ENCODE data around the gene DIP2B. TPM values are rescaled to one million over a fixed set of nuclear protein-coding genes. Genes with fewer than 3 reads are reported as not detected.

Gene DIP2B
- total RNA-seq, 1 donor from 2014 or later: 28.9 TPM

- Mint-ChIP-seq H3K36me3 (ENCODE audit: unreplicated experiment) (peaks cover 5% of the 10 kb centered on the region), H3K27me3 (ENCODE audit: unreplicated experiment) (no peaks in the 10 kb centered on the region), H3K9me3 (ENCODE audit: unreplicated experiment) (no peaks in the 10 kb centered on the region), H3K4me1 (ENCODE audit: unreplicated experiment) (peaks cover 33% of the 10 kb centered on the region), H3K4me3 (ENCODE audit: unreplicated experiment) (no peak overlapping the region), H3K27ac (ENCODE audit: unreplicated experiment) (peak overlapping the region; percentile 48)
- TF ChIP-seq, protein P1, sequence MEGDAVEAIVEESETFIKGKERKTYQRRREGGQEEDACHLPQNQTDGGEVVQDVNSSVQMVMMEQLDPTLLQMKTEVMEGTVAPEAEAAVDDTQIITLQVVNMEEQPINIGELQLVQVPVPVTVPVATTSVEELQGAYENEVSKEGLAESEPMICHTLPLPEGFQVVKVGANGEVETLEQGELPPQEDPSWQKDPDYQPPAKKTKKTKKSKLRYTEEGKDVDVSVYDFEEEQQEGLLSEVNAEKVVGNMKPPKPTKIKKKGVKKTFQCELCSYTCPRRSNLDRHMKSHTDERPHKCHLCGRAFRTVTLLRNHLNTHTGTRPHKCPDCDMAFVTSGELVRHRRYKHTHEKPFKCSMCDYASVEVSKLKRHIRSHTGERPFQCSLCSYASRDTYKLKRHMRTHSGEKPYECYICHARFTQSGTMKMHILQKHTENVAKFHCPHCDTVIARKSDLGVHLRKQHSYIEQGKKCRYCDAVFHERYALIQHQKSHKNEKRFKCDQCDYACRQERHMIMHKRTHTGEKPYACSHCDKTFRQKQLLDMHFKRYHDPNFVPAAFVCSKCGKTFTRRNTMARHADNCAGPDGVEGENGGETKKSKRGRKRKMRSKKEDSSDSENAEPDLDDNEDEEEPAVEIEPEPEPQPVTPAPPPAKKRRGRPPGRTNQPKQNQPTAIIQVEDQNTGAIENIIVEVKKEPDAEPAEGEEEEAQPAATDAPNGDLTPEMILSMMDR (IDR thresholded peaks at IDR 0.05): no peak
- DNase-seq (ENCODE audit: extremely low spot score, unreplicated experiment): no peak
Measured at GRCh38 chr12:50610171-50610570, 105.4 kb downstream of the DIP2B start.

DNA sequence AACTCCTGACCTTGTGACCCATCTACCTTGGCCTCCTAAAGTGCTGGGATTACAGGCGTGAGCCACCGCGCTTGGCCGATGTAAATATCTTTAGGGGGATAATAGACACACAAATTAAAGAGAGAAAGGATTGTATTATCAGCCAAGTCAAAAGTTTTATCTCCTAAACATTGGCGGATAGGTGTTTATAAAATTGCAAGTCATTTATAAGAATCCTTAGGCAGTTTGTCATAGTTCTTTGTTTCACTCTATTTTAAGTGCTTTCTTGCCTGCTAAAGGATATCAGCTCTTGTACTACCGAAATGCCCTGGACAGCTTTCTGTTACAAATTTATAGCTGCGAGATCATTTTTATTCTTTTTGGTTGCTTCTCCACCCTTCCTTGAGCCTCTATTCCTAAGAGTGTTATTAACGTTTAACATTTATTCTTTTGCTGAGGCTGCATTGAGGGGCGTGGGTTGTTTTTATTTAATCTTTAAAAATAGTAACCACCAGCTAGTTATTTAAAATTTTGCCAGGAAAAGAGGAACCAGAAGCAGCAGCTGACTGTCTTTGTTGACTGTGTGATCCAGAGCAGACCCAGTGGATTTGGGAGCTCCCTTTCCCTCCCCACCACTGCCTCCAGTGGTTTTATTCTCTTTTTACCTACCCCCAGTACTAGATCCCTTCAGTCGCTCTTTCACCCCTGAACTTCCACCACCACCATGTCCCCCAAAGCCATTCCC lies 106.4 kb downstream of the DIP2B start:
- Mint-ChIP-seq H3K27me3 (ENCODE audit: unreplicated experiment) (no peaks in the 10 kb centered on the region), H3K4me3 (ENCODE audit: unreplicated experiment) (no peak overlapping the region), H3K9me3 (ENCODE audit: unreplicated experiment) (no peaks in the 10 kb centered on the region), H3K4me1 (ENCODE audit: unreplicated experiment) (peaks cover 44% of the 10 kb centered on the region), H3K27ac (ENCODE audit: unreplicated experiment) (peak overlapping the region; percentile 67), H3K36me3 (ENCODE audit: unreplicated experiment) (peaks cover 5% of the 10 kb centered on the region)
- TF ChIP-seq, protein P1 (IDR thresholded peaks at IDR 0.05): no peak
- DNase-seq (ENCODE audit: extremely low spot score, unreplicated experiment): peak; percentile 38

DNA sequence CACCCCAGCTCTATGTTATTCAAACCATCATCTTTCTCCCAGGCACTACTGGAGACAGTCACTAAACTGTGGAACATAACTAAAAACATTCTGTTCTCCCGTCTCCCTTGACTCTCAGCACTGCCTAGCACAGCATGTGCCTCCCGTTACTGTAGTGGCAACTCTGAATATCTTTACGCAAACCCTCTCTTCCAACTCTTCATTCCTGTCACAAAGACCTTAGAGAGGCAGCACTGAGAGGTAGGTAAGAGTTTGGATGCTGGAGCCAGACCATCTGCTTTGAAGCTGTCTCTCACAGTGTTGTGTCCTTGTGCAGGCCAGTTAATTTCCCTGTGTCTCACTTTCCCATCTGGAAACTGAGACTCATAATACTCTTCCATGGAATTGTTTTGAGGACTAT lies 108.1 kb downstream of the DIP2B start:
- no peaks in the 10 kb centered on the region for H3K27me3 Mint-ChIP-seq (ENCODE audit: unreplicated experiment)
- no peaks in the 10 kb centered on the region for H3K9me3 Mint-ChIP-seq (ENCODE audit: unreplicated experiment)
- H3K4me1 Mint-ChIP-seq (ENCODE audit: unreplicated experiment): peaks cover 54% of the 10 kb centered on the region
- DNase-seq (ENCODE audit: extremely low spot score, unreplicated experiment): peak; percentile 23
- H3K27ac Mint-ChIP-seq (ENCODE audit: unreplicated experiment): no peak overlapping the region
- TF ChIP-seq, protein P1 (IDR thresholded peaks at IDR 0.05): no peak
- H3K4me3 Mint-ChIP-seq (ENCODE audit: unreplicated experiment): no peak overlapping the region
- no peaks in the 10 kb centered on the region for H3K36me3 Mint-ChIP-seq (ENCODE audit: unreplicated experiment)

DNA sequence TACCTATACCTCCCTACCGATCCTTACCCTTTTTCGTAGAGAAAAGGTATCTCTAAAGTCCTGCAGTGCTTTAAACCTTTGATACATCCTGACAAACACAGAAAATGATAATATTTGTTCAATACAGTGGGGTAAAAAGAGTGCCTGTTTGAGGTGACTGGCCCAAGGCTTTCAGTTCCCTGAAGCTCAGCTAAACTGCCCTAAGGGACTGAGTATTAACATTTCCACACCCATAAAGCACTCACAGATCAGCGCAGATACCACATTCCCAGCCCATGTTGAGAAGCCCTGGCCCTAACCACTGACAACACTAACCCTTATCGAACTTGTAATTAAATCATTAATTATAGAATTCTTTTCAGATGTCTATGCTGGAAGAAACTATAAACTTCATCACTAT lies 108.7 kb downstream of the DIP2B start:
- H3K27ac Mint-ChIP-seq (ENCODE audit: unreplicated experiment): no peak overlapping the region
- no peaks in the 10 kb centered on the region for H3K9me3 Mint-ChIP-seq (ENCODE audit: unreplicated experiment)
- peaks cover 2% of the 10 kb centered on the region for H3K36me3 Mint-ChIP-seq (ENCODE audit: unreplicated experiment)
- no peak overlapping the region for H3K4me3 Mint-ChIP-seq (ENCODE audit: unreplicated experiment)
- peaks cover 54% of the 10 kb centered on the region for H3K4me1 Mint-ChIP-seq (ENCODE audit: unreplicated experiment)
- H3K27me3 Mint-ChIP-seq (ENCODE audit: unreplicated experiment): no peaks in the 10 kb centered on the region
- peak; percentile 21 for DNase-seq (ENCODE audit: extremely low spot score, unreplicated experiment)
- TF ChIP-seq, protein P1 (IDR thresholded peaks at IDR 0.05): no peak

DNA sequence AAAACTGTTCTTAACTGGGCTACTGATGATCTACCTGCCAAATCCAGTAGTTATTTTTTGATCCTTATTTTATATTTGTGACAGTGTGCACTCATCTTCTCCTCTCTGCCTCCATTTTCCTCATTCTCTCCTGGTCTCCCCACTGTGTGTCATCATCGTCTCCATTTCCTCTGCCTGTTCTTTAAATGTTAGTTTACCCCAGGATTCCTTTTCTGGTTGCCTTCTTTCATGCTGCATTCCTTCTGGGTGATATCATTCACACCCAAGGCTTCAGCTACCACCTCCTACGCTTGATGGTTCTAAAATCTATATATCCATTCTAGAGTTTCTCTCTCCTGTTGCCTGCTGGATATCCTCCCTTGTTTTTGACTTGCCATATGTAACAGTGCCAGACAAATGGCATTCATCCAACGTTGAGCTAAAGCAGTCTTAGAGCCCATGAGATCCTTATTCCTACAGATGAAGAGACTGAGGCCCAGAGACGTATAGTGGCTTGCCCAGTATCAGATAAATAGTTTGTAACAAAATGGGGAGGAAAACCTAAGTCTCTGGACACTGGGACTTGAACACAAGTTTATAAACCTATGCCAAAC lies 109.5 kb downstream of the DIP2B start:
- Mint-ChIP-seq H3K4me3 (ENCODE audit: unreplicated experiment) (no peak overlapping the region), H3K9me3 (ENCODE audit: unreplicated experiment) (no peaks in the 10 kb centered on the region), H3K27ac (ENCODE audit: unreplicated experiment) (no peak overlapping the region), H3K36me3 (ENCODE audit: unreplicated experiment) (peaks cover 2% of the 10 kb centered on the region), H3K27me3 (ENCODE audit: unreplicated experiment) (no peaks in the 10 kb centered on the region), H3K4me1 (ENCODE audit: unreplicated experiment) (peaks cover 60% of the 10 kb centered on the region)
- TF ChIP-seq, protein P1 (IDR thresholded peaks at IDR 0.05): no peak
- peak; percentile 25 for DNase-seq (ENCODE audit: extremely low spot score, unreplicated experiment)

Data from osteocyte (in vitro differentiated cells).